DND-41 (cell line): ENCODE measurements around the gene PELI2.

ENCODE experiments used
- EZH2 ChIP-seq: IDR thresholded peaks from 3 replicates; pipeline ENCODE4 v1.6.1; 2012; ENCODE audit warnings: borderline replicate concordance, low read depth, mild to moderate bottlenecking, moderate library complexity, low read length, inconsistent platforms; ENCODE audit not compliant: severe bottlenecking
- TF ChIP-seq, protein P1 (sequence below): IDR thresholded peaks from 2 replicates; pipeline ENCODE4 v1.5.1; 2012; ENCODE audit warnings: borderline replicate concordance, low read length, moderate library complexity, mild to moderate bottlenecking; ENCODE audit not compliant: poor library complexity, severe bottlenecking; ENCODE audit errors: extremely low read depth

- no peak for TF ChIP-seq EZH2
- TF ChIP-seq, protein P1, sequence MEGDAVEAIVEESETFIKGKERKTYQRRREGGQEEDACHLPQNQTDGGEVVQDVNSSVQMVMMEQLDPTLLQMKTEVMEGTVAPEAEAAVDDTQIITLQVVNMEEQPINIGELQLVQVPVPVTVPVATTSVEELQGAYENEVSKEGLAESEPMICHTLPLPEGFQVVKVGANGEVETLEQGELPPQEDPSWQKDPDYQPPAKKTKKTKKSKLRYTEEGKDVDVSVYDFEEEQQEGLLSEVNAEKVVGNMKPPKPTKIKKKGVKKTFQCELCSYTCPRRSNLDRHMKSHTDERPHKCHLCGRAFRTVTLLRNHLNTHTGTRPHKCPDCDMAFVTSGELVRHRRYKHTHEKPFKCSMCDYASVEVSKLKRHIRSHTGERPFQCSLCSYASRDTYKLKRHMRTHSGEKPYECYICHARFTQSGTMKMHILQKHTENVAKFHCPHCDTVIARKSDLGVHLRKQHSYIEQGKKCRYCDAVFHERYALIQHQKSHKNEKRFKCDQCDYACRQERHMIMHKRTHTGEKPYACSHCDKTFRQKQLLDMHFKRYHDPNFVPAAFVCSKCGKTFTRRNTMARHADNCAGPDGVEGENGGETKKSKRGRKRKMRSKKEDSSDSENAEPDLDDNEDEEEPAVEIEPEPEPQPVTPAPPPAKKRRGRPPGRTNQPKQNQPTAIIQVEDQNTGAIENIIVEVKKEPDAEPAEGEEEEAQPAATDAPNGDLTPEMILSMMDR = no peak
Measured at GRCh38 chr14:56244138-56244789, 126.1 kb downstream of the PELI2 start.
